K562 (cell line): Measurements from ENCODE around the gene KIAA0040. TPM values are rescaled to one million over a fixed set of nuclear protein-coding genes. Genes with fewer than 3 reads are reported as not detected.

Experiments used
- CBX8 ChIP-seq: fragments of 200-600 bp; sonication (generic); IDR thresholded peaks from 2 replicates; pipeline ENCODE4 v1.6.1; 2012; ENCODE audit warnings: borderline replicate concordance, mixed run types, low read depth, mild to moderate bottlenecking, moderate library complexity, mixed read lengths, low read length, control low read depth, inconsistent platforms; ENCODE audit not compliant: poor library complexity, severe bottlenecking; ENCODE audit errors: extremely low read depth
- MAX ChIP-seq: sonication (generic); formaldehyde crosslinking; IDR thresholded peaks from 2 replicates; pipeline ENCODE4 v1.9.0; 2022; ENCODE audit warnings: mild to moderate bottlenecking, missing genetic modification reagents
- PATZ1 ChIP-seq: fragments of 250-450 bp; sonication (Bioruptor Pico); IDR thresholded peaks from 2 replicates; pipeline ENCODE4 v1.5.0; 2020; ENCODE audit warnings: mild to moderate bottlenecking, borderline replicate concordance
- ZNF609 ChIP-seq: sonication (generic); formaldehyde crosslinking; IDR thresholded peaks from 2 replicates; pipeline ENCODE4 v1.8.1; 2023; ENCODE audit warnings: missing genetic modification reagents, mild to moderate bottlenecking, borderline replicate concordance
- polyA plus RNA-seq, 8 experiments: library from polyadenylated mRNA; depleted of rRNA in 4 of 8; stranded (reverse) in 5 of 8; unstranded in 3 of 8; fragments of >200 nt; fragmentation: Nextera tagmentation in 2 of 8; fragmentation: Illumina TruSeq in 1 of 8; extraction: Ambion mirVana in 2 of 8; extraction: Trizol in 1 of 8; gene quantifications; 2 replicates each; pipeline versions ENCODE4 v1.2.1 to v1.2.3, GENCODE V29; 2011 to 2014; ENCODE audit warnings: inconsistent platforms in 1 of 8, missing spikeins in 1 of 8
- total RNA-seq, 7 experiments: library from RNA; depleted of rRNA in 6 of 7; stranded (reverse); fragments of >200 nt in 6 of 7; fragmentation: Illumina TruSeq in 2 of 7; extraction: Trizol in 2 of 7; gene quantifications; 2 replicates each; pipeline versions ENCODE4 v1.2.1 to v1.2.3, GENCODE V29; 2011 to 2021; ENCODE audit warnings: low replicate concordance in 1 of 7

KIAA0040 gene
- total and polyA plus RNA-seq, 9 of the 15 experiments (the other 6 are each of a cell fraction or from before 2014, with no cell fraction given) = 3.4 to 13.6 (median 7.1) TPM

DNA sequence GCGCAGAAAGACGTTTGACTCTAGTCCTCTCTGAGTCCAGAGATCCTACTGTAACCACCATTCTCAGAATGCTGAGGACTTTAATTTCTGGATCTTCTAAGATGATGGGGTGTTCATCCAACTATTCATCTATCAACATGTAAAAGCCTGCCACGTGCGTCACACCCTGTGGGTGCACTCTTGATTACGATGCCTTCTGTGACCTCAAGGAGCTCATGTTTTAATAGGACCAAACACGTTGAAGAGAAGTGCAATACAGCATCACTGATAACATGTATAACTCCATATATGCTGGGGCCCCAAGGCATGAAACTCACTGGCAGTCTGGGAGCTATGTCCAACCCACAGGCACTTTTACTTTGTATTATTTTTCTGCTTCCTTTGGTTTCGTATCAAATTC is 19.0 kb downstream of the KIAA0040 start (continued):
- TF ChIP-seq PATZ1 (CRISPR knock-in tag) (no peak), ZNF609 (CRISPR knock-in tag) (no peak), MAX (CRISPR knock-in tag) (peak; percentile 13; the same call in 1 of the 2 replicates), CBX8 (no peak)
